ENCODE measurements around the gene LRP6.
"Not testable (repeated sequence)": the region's sequence is repeated elsewhere in the genome, so short reads cannot be mapped to it uniquely, and the experiment has no call there.

LRP6 gene

GRCh38 chr12:12266873-12267741 lies at the start of gene LRP6:
LRP6 (minus strand) TSS chr12:12267044; CDS start chr12:12266735, 309 bp downstream.
- DNase-seq, result peak; percentile 94

GRCh38 chr12:12315838-12316237 lies 49.0 kb upstream of the LRP6 start:
- DNase-seq, result no peak

GRCh38 chr12:12310695-12311094 lies 43.9 kb upstream of the LRP6 start:
- not testable (repeated sequence) for DNase-seq

- no peak for DNase-seq
Observed at GRCh38 chr12:12305568-12306300, 38.9 kb upstream of the LRP6 start.

- no peak for DNase-seq
Observed at GRCh38 chr12:12302976-12303375, 36.1 kb upstream of the LRP6 start.

- no peak for DNase-seq
Observed at GRCh38 chr12:12301122-12301521, 34.3 kb upstream of the LRP6 start.

GRCh38 chr12:12297201-12297830 lies 30.5 kb upstream of the LRP6 start:
- no peak for DNase-seq

- DNase-seq, result no peak
Observed at GRCh38 chr12:12294215-12295005, 27.6 kb upstream of the LRP6 start.

- no peak for DNase-seq
Observed at GRCh38 chr12:12290206-12290605, 23.4 kb upstream of the LRP6 start.

- no peak for DNase-seq
Observed at GRCh38 chr12:12286441-12286840, 19.6 kb upstream of the LRP6 start.

- no peak for DNase-seq
Observed at GRCh38 chr12:12282761-12283425, 16.0 kb upstream of the LRP6 start.

- DNase-seq, result no peak
Observed at GRCh38 chr12:12282202-12282601, 15.4 kb upstream of the LRP6 start.

- no peak for DNase-seq
Observed at GRCh38 chr12:12281134-12281533, 14.3 kb upstream of the LRP6 start.

- DNase-seq, result no peak
Observed at GRCh38 chr12:12278899-12279298, 12.1 kb upstream of the LRP6 start.

GRCh38 chr12:12275874-12276273 lies 9.0 kb upstream of the LRP6 start:
- DNase-seq, result no peak

GRCh38 chr12:12273291-12273957 lies 6.6 kb upstream of the LRP6 start:
- DNase-seq, result no peak

GRCh38 chr12:12272869-12273268 lies 6.0 kb upstream of the LRP6 start:
- no peak for DNase-seq

- DNase-seq, result no peak
Observed at GRCh38 chr12:12270226-12270625, 3.4 kb upstream of the LRP6 start.

GRCh38 chr12:12267742-12268200 lies 927 bp upstream of the LRP6 start:
- DNase-seq, result peak; percentile 80

GRCh38 chr12:12266389-12266872 lies 413 bp downstream of the LRP6 start:
- DNase-seq, result peak; percentile 68
